ENCODE measurements around the gene SNTG2.

Gene SNTG2

GRCh38 chr2:1154710-1155594, 204.3 kb downstream of the SNTG2 start:
- Mint-ChIP-seq H3K4me1 (no peaks in the 10 kb centered on the region), H3K36me3 (no peaks in the 10 kb centered on the region), H3K27ac (no peak overlapping the region), H3K9me3 (no peaks in the 10 kb centered on the region), H3K4me3 (no peak overlapping the region), H3K27me3 (no peaks in the 10 kb centered on the region)
- no peak for ATAC-seq

- no peak for ATAC-seq
- Mint-ChIP-seq H3K4me1 (no peaks in the 10 kb centered on the region), H3K27me3 (no peaks in the 10 kb centered on the region), H3K4me3 (no peak overlapping the region), H3K27ac (no peak overlapping the region), H3K36me3 (no peaks in the 10 kb centered on the region), H3K9me3 (no peaks in the 10 kb centered on the region)
These were observed 205.4 kb downstream of the SNTG2 start for GRCh38 chr2:1156059-1156458.

GRCh38 chr2:1156531-1156930, 205.9 kb downstream of the SNTG2 start:
- Mint-ChIP-seq H3K9me3 (no peaks in the 10 kb centered on the region), H3K4me1 (no peaks in the 10 kb centered on the region), H3K27ac (no peak overlapping the region), H3K36me3 (no peaks in the 10 kb centered on the region), H3K4me3 (no peak overlapping the region), H3K27me3 (no peaks in the 10 kb centered on the region)
- ATAC-seq = no peak

- no peak overlapping the region for H3K27ac Mint-ChIP-seq
- H3K4me1 Mint-ChIP-seq = no peaks in the 10 kb centered on the region
- H3K4me3 Mint-ChIP-seq = no peak overlapping the region
- no peak for ATAC-seq
- H3K27me3 Mint-ChIP-seq = no peaks in the 10 kb centered on the region
- no peaks in the 10 kb centered on the region for H3K9me3 Mint-ChIP-seq
- H3K36me3 Mint-ChIP-seq = no peaks in the 10 kb centered on the region
These were observed 206.5 kb downstream of the SNTG2 start for GRCh38 chr2:1157107-1157506.

- no peaks in the 10 kb centered on the region for H3K27me3 Mint-ChIP-seq
- H3K36me3 Mint-ChIP-seq = peaks cover 7% of the 10 kb centered on the region
- H3K9me3 Mint-ChIP-seq = peaks cover 11% of the 10 kb centered on the region
- H3K4me3 Mint-ChIP-seq = no peak overlapping the region
- H3K27ac Mint-ChIP-seq = no peak overlapping the region
- H3K4me1 Mint-ChIP-seq = peaks cover 12% of the 10 kb centered on the region
- no peak for ATAC-seq
These were observed 208.4 kb downstream of the SNTG2 start for GRCh38 chr2:1159013-1159412.

GRCh38 chr2:1162246-1162645, 211.6 kb downstream of the SNTG2 start:
- Mint-ChIP-seq H3K4me3 (no peak overlapping the region), H3K4me1 (peaks cover 12% of the 10 kb centered on the region), H3K36me3 (peaks cover 7% of the 10 kb centered on the region), H3K27me3 (no peaks in the 10 kb centered on the region), H3K9me3 (peaks cover 18% of the 10 kb centered on the region), H3K27ac (no peak overlapping the region)
- no peak for ATAC-seq

GRCh38 chr2:1162768-1163584, 212.3 kb downstream of the SNTG2 start:
- no peak overlapping the region for H3K4me3 Mint-ChIP-seq

GRCh38 chr2:1166976-1167375, 216.3 kb downstream of the SNTG2 start:
- Mint-ChIP-seq H3K27ac (no peak overlapping the region), H3K4me3 (no peak overlapping the region), H3K9me3 (peaks cover 18% of the 10 kb centered on the region)

More at GRCh38 chr2:1162768-1163584, 212.3 kb downstream of the SNTG2 start:
- no peaks in the 10 kb centered on the region for H3K27me3 Mint-ChIP-seq
- peaks cover 7% of the 10 kb centered on the region for H3K36me3 Mint-ChIP-seq
- peaks cover 12% of the 10 kb centered on the region for H3K4me1 Mint-ChIP-seq
- no peak for ATAC-seq
- peak overlapping the region; percentile 67 for H3K27ac Mint-ChIP-seq
- H3K9me3 Mint-ChIP-seq = peaks cover 18% of the 10 kb centered on the region

GRCh38 chr2:1168846-1169245, 218.2 kb downstream of the SNTG2 start:
- ATAC-seq = no peak
- no peak overlapping the region for H3K4me3 Mint-ChIP-seq
- H3K9me3 Mint-ChIP-seq = peaks cover 8% of the 10 kb centered on the region
- H3K4me1 Mint-ChIP-seq = no peaks in the 10 kb centered on the region
- H3K27me3 Mint-ChIP-seq = peaks cover under 1% of the 10 kb centered on the region
- H3K27ac Mint-ChIP-seq = no peak overlapping the region
- H3K36me3 Mint-ChIP-seq = no peaks in the 10 kb centered on the region

More at GRCh38 chr2:1166976-1167375, 216.3 kb downstream of the SNTG2 start:
- H3K36me3 Mint-ChIP-seq = peaks cover 7% of the 10 kb centered on the region
- ATAC-seq = no peak
- no peaks in the 10 kb centered on the region for H3K27me3 Mint-ChIP-seq
- peaks cover 12% of the 10 kb centered on the region for H3K4me1 Mint-ChIP-seq

- no peak for ATAC-seq
- Mint-ChIP-seq H3K9me3 (peaks cover 6% of the 10 kb centered on the region), H3K27ac (no peak overlapping the region), H3K27me3 (peaks cover 6% of the 10 kb centered on the region), H3K36me3 (no peaks in the 10 kb centered on the region), H3K4me1 (no peaks in the 10 kb centered on the region), H3K4me3 (no peak overlapping the region)
These were observed 218.8 kb downstream of the SNTG2 start for GRCh38 chr2:1169291-1169949.

GRCh38 chr2:1170241-1170640, 219.6 kb downstream of the SNTG2 start:
- Mint-ChIP-seq H3K27me3 (peaks cover 14% of the 10 kb centered on the region), H3K9me3 (peaks cover 3% of the 10 kb centered on the region), H3K4me3 (no peak overlapping the region), H3K27ac (no peak overlapping the region), H3K36me3 (no peaks in the 10 kb centered on the region), H3K4me1 (no peaks in the 10 kb centered on the region)
- ATAC-seq = no peak

GRCh38 chr2:1170711-1171110, 220.1 kb downstream of the SNTG2 start:
- Mint-ChIP-seq H3K36me3 (no peaks in the 10 kb centered on the region), H3K4me1 (no peaks in the 10 kb centered on the region), H3K4me3 (no peak overlapping the region), H3K9me3 (peaks cover 3% of the 10 kb centered on the region), H3K27ac (no peak overlapping the region), H3K27me3 (peaks cover 19% of the 10 kb centered on the region)
- ATAC-seq = no peak

GRCh38 chr2:1173528-1173927, 222.9 kb downstream of the SNTG2 start:
- no peaks in the 10 kb centered on the region for H3K36me3 Mint-ChIP-seq
- peaks cover 22% of the 10 kb centered on the region for H3K27me3 Mint-ChIP-seq
- H3K4me1 Mint-ChIP-seq = no peaks in the 10 kb centered on the region
- peaks cover 3% of the 10 kb centered on the region for H3K9me3 Mint-ChIP-seq
- no peak overlapping the region for H3K4me3 Mint-ChIP-seq
- no peak for ATAC-seq
- H3K27ac Mint-ChIP-seq = no peak overlapping the region

- H3K27me3 Mint-ChIP-seq = no peaks in the 10 kb centered on the region
- H3K27ac Mint-ChIP-seq = no peak overlapping the region
- no peak overlapping the region for H3K4me3 Mint-ChIP-seq
- no peak for ATAC-seq
- no peaks in the 10 kb centered on the region for H3K36me3 Mint-ChIP-seq
- peaks cover 17% of the 10 kb centered on the region for H3K9me3 Mint-ChIP-seq
- H3K4me1 Mint-ChIP-seq = no peaks in the 10 kb centered on the region
These were observed 231.2 kb downstream of the SNTG2 start for GRCh38 chr2:1181893-1182292.

GRCh38 chr2:1183300-1183699, 232.7 kb downstream of the SNTG2 start:
- Mint-ChIP-seq H3K36me3 (no peaks in the 10 kb centered on the region), H3K4me3 (no peak overlapping the region), H3K4me1 (no peaks in the 10 kb centered on the region), H3K27me3 (no peaks in the 10 kb centered on the region), H3K27ac (no peak overlapping the region), H3K9me3 (peaks cover 18% of the 10 kb centered on the region)
- ATAC-seq = no peak
